Activated T-cell treated with anti-CD3 and anti-CD28 coated beads for 24 hours (primary cell): ENCODE results near the gene CDX2.

Source experiments
- DNase-seq: peaks from one replicate; pipeline ENCODE4 v3.0.0-alpha.2; 2020; ENCODE audit warnings: low read depth

CDX2 gene

GRCh38 chr13:27978301-27978968, 9.3 kb upstream of the CDX2 start:
- no peak for DNase-seq

- DNase-seq = no peak
Observed at GRCh38 chr13:27977476-27978300, 8.6 kb upstream of the CDX2 start.

GRCh38 chr13:27976362-27977091, 7.4 kb upstream of the CDX2 start:
- no peak for DNase-seq

GRCh38 chr13:27975564-27976361, 6.6 kb upstream of the CDX2 start:
- no peak for DNase-seq

- DNase-seq = no peak
Observed at GRCh38 chr13:27973961-27974662, 5.0 kb upstream of the CDX2 start.

GRCh38 chr13:27973291-27973690, 4.2 kb upstream of the CDX2 start:
- DNase-seq = no peak

- no peak for DNase-seq
Observed at GRCh38 chr13:27972478-27972820, 3.3 kb upstream of the CDX2 start.

- DNase-seq = no peak
Observed at GRCh38 chr13:27971776-27972477, 2.8 kb upstream of the CDX2 start.

- DNase-seq = no peak
Observed at GRCh38 chr13:27971236-27971645, 2.1 kb upstream of the CDX2 start.

- DNase-seq = no peak
Observed at GRCh38 chr13:27970382-27971235, 1.5 kb upstream of the CDX2 start.

GRCh38 chr13:27969866-27970229, 733 bp upstream of the CDX2 start:
- no peak for DNase-seq

GRCh38 chr13:27968316-27969081, 616 bp downstream of the CDX2 start:
- DNase-seq = no peak

GRCh38 chr13:27967736-27968315, 1.3 kb downstream of the CDX2 start:
- DNase-seq = no peak

GRCh38 chr13:27967203-27967735, 1.8 kb downstream of the CDX2 start:
- DNase-seq = no peak

- no peak for DNase-seq
Observed at GRCh38 chr13:27966641-27967202, 2.4 kb downstream of the CDX2 start.

- no peak for DNase-seq
Observed at GRCh38 chr13:27965740-27966640, 3.1 kb downstream of the CDX2 start.

GRCh38 chr13:27965343-27965739, 3.8 kb downstream of the CDX2 start:
- DNase-seq = no peak
